Mesenchymal stem cell (in vitro differentiated cells and primary cell): ENCODE results near the gene DLX4.
A peak's percentile ranks its signal among the peaks of the same experiment; 100 is the strongest.

Experiments used
- DNase-seq: peaks from one replicate; pipeline ENCODE4 v3.0.0-alpha.2; 2013
- H2AFZ ChIP-seq: one replicate; pipeline ENCODE4 v1.6.1; 2013; ENCODE audit warnings: low read depth, mild to moderate bottlenecking, control low read depth, inconsistent platforms, low read length, moderate library complexity
- H2AK5ac ChIP-seq: 2 replicates; pipeline ENCODE4 v1.6.1; 2013; ENCODE audit warnings: low read length, moderate library complexity, mild to moderate bottlenecking, inconsistent platforms; ENCODE audit not compliant: severe bottlenecking
- H2BK120ac ChIP-seq: one replicate; pipeline ENCODE4 v1.6.1; 2013; ENCODE audit warnings: low read depth, mild to moderate bottlenecking, inconsistent platforms, low read length, moderate library complexity
- H2BK12ac ChIP-seq, 2 experiments: one replicate each; pipeline ENCODE4 v1.6.1; 2013; ENCODE audit warnings: inconsistent platforms in 2 of 2, low read length in 2 of 2, mild to moderate bottlenecking in 2 of 2, moderate library complexity in 2 of 2, control low read depth in 1 of 2
- H2BK15ac ChIP-seq: one replicate; pipeline ENCODE4 v1.6.1; 2013; ENCODE audit warnings: mild to moderate bottlenecking, low read depth, inconsistent platforms; ENCODE audit not compliant: poor library complexity, severe bottlenecking
- H2BK5ac ChIP-seq: 2 replicates; pipeline ENCODE4 v1.6.1; 2013; ENCODE audit warnings: low read depth, mild to moderate bottlenecking, low read length, control low read depth, inconsistent platforms; ENCODE audit not compliant: poor library complexity, severe bottlenecking
- H3K14ac ChIP-seq, 2 experiments: one replicate each; pipeline ENCODE4 v1.6.1; 2013; ENCODE audit warnings: inconsistent platforms in 2 of 2, low read length in 2 of 2, control low read depth in 1 of 2, mild to moderate bottlenecking in 1 of 2, moderate library complexity in 1 of 2
- H3K18ac ChIP-seq, 2 experiments: one replicate each; pipeline ENCODE4 v1.6.1; 2013; ENCODE audit warnings: inconsistent platforms in 2 of 2, low read length in 2 of 2, control low read depth in 1 of 2, low read depth in 1 of 2, mild to moderate bottlenecking in 1 of 2
- H3K23ac ChIP-seq, 2 experiments: one replicate each; pipeline ENCODE4 v1.6.1; 2013; ENCODE audit warnings: inconsistent platforms in 2 of 2, low read length in 2 of 2, mild to moderate bottlenecking in 2 of 2, moderate library complexity in 2 of 2, control low read depth in 1 of 2
- H3K27ac ChIP-seq: 2 replicates; pipeline ENCODE4 v1.5.1; 2013; ENCODE audit warnings: mild to moderate bottlenecking, moderate library complexity, low read length, control low read depth, inconsistent platforms; ENCODE audit not compliant: poor library complexity, severe bottlenecking
- H3K27me3 ChIP-seq, 2 experiments: 2 replicates each; pipeline versions ENCODE4 v1.6.1 to v1.7.0; 2013; ENCODE audit warnings: low read length in 2 of 2, mild to moderate bottlenecking in 2 of 2, moderate library complexity in 2 of 2, control low read depth in 1 of 2, inconsistent platforms in 1 of 2; ENCODE audit not compliant: control insufficient read depth in 1 of 2, insufficient read depth in 1 of 2
- H3K36me3 ChIP-seq, 2 experiments: 2 replicates each; pipeline versions ENCODE4 v1.6.1 to v1.7.0; 2013; ENCODE audit warnings: low read length in 2 of 2, control low read depth in 1 of 2, inconsistent platforms in 1 of 2, low read depth in 1 of 2, mild to moderate bottlenecking in 1 of 2; ENCODE audit not compliant: insufficient read depth in 2 of 2, control insufficient read depth in 1 of 2
- H3K4ac ChIP-seq, 2 experiments: one replicate each; pipeline ENCODE4 v1.6.1; 2013; ENCODE audit warnings: inconsistent platforms in 2 of 2, low read length in 2 of 2, mild to moderate bottlenecking in 2 of 2, moderate library complexity in 2 of 2, control low read depth in 1 of 2, low read depth in 1 of 2
- H3K4me1 ChIP-seq: 2 replicates; pipeline ENCODE4 v1.6.1; 2013; ENCODE audit warnings: low read depth, low read length, control low read depth; ENCODE audit not compliant: control insufficient read depth, insufficient read depth
- H3K4me2 ChIP-seq: 2 replicates; pipeline ENCODE4 v1.6.1; 2013; ENCODE audit warnings: low read length, mild to moderate bottlenecking, inconsistent platforms; ENCODE audit not compliant: poor library complexity, severe bottlenecking
- H3K4me3 ChIP-seq, 2 experiments: 2 replicates each; pipeline versions ENCODE4 v1.5.1 to v1.7.0; 2013; ENCODE audit warnings: low read length in 2 of 2, mild to moderate bottlenecking in 2 of 2, control low read depth in 1 of 2, low read depth in 1 of 2; ENCODE audit not compliant: insufficient read depth in 1 of 2
- H3K79me1 ChIP-seq: replicated peaks from 2 replicates; pipeline ENCODE4 v1.6.1; 2013; ENCODE audit warnings: mild to moderate bottlenecking, control low read depth, low read length, inconsistent platforms; ENCODE audit not compliant: poor library complexity, severe bottlenecking
- H3K9ac ChIP-seq: 2 replicates; pipeline ENCODE4 v1.7.0; 2013; ENCODE audit warnings: mild to moderate bottlenecking, low read length, moderate library complexity
- H3K9me3 ChIP-seq: 2 replicates; pipeline ENCODE4 v1.7.0; 2013; ENCODE audit warnings: mild to moderate bottlenecking, low read length; ENCODE audit not compliant: control insufficient read depth
- H4K8ac ChIP-seq: one replicate; pipeline ENCODE4 v1.6.1; 2013; ENCODE audit warnings: inconsistent platforms, mild to moderate bottlenecking, low read length, moderate library complexity
- H4K91ac ChIP-seq: one replicate; pipeline ENCODE4 v1.6.1; 2013; ENCODE audit warnings: mild to moderate bottlenecking, low read length, inconsistent platforms
- WGBS: methylation state at CpG from one replicate; pipeline ENCODE4 v1.1.7; 2013; ENCODE audit warnings: mixed read lengths; 5-methylcytosine and 5-hydroxymethylcytosine counted together

DLX4 gene

DNA sequence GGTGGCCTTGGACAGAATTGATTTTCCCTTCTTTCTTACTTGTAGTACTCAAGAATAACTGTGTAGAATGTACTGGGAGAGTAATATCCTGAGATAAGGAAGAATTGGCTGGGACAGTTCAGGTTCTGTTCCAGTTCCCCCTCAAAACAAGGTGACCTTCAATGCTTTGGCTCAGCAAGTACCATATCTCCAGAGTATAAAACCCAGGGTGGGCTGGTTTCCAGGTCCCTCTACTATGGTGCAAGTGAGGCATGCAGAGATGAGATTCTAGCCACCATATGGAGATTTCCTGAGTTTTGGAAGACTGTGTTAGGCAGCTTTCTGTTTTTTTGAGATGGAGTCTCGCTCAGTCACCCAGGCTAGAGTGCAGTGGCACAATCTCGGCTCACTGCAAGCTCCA is 44.1 kb downstream of the DLX4 start:
- H3K4me1 ChIP-seq: no peaks in the 10 kb centered on the region
- no peak overlapping the region for H3K9ac ChIP-seq
- H3K4ac ChIP-seq: no peak overlapping the region
- no peak overlapping the region for H3K4me2 ChIP-seq
- H3K14ac ChIP-seq: no peak overlapping the region
- no peak for DNase-seq
- no peaks in the 10 kb centered on the region for H3K36me3 ChIP-seq
- H3K9me3 ChIP-seq: peaks cover 41% of the 10 kb centered on the region
- no peak overlapping the region for H2AK5ac ChIP-seq
- no peak overlapping the region for H2AFZ ChIP-seq
- H2BK5ac ChIP-seq: no peak overlapping the region
- H2BK15ac ChIP-seq: no peak overlapping the region
- 80% methylated on average over 1 of the region's 2 CpGs for WGBS
- H3K27ac ChIP-seq: no peak overlapping the region
- no peak overlapping the region for H4K8ac ChIP-seq
- no peak overlapping the region for H2BK120ac ChIP-seq
- no peak overlapping the region for H4K91ac ChIP-seq
- no peak overlapping the region for H3K18ac ChIP-seq
- H3K23ac ChIP-seq: no peak overlapping the region
- H3K4me3 ChIP-seq: no peak overlapping the region
- peaks cover 4 to 12% of the 10 kb centered on the region in 2 experiments for H3K27me3 ChIP-seq
- H2BK12ac ChIP-seq: no peak overlapping the region
- no peaks in the 10 kb centered on the region for H3K79me1 ChIP-seq

DNA sequence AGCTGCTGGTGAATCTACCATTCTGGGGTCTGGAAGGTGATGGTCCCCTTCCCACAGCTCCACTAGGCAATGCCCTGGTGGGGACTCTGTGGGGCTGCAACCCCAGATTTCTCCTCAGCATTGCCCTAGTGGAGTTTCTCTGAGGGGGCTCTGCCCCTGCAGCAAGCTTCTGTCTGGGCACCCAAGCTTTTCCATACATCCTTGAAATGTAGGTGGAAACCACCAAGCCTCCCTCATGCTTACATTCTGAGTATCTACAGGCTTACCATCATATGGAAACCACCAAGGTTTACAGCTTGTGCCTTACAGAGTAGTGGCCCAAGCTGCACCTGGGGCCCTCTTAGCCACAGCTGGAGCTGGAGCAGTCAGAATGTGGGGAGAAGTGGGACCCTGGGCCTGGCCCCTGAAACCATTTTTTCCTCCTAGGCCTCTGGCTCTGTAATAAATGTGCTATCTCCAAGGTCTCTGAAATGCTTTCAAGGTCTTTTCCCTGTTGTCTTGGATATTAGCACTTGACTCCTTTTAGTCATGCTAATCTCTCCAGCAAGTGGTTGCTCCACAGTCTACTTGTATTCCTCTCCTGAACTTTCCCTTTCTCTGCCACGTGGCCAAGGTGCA is 45.6 kb downstream of the DLX4 start:
- H3K4me3 ChIP-seq: no peak overlapping the region
- no peak overlapping the region for H3K9ac ChIP-seq
- H4K8ac ChIP-seq: no peak overlapping the region
- H2BK12ac ChIP-seq: no peak overlapping the region
- 16% methylated on average over 1 of the region's 1 CpG for WGBS
- no peaks in the 10 kb centered on the region for H3K79me1 ChIP-seq
- no peak overlapping the region for H3K4me2 ChIP-seq
- peaks cover 0 to 7% of the 10 kb centered on the region in 2 experiments for H3K27me3 ChIP-seq
- H3K23ac ChIP-seq: no peak overlapping the region
- no peak overlapping the region for H3K27ac ChIP-seq
- no peak overlapping the region for H2BK5ac ChIP-seq
- H3K18ac ChIP-seq: no peak overlapping the region
- peaks cover 27% of the 10 kb centered on the region for H3K9me3 ChIP-seq
- no peak overlapping the region for H4K91ac ChIP-seq
- no peak overlapping the region for H2AK5ac ChIP-seq
- H3K4ac ChIP-seq: no peak overlapping the region
- no peak overlapping the region for H3K14ac ChIP-seq
- H3K36me3 ChIP-seq: no peaks in the 10 kb centered on the region
- H2BK15ac ChIP-seq: no peak overlapping the region
- no peak overlapping the region for H2BK120ac ChIP-seq
- H3K4me1 ChIP-seq: peaks cover 3% of the 10 kb centered on the region
- DNase-seq: no peak
- H2AFZ ChIP-seq: no peak overlapping the region

DNA sequence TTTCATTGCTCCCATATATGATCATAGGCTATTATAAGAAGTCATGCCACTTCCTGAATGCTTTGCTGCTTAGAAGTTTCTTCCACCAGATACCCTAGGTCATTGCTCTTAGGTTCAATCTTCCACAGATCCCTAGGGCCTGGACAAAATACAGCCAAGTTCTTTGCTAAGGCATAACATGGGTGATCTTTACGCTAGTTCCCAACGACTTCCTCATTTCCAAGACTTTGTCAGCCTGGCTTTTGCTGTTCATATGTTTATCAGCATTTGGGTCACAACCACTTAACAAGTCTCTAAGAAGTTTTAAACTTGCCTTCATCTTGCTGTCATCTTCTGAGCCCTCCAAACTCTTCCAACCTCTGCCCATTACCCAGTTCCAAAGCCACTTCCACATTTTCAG is 46.2 kb downstream of the DLX4 start:
- Histone ChIP-seq H3K23ac (no peak overlapping the region), H2BK5ac (no peak overlapping the region), H4K91ac (no peak overlapping the region), H3K4ac (no peak overlapping the region), H2BK15ac (no peak overlapping the region), H3K14ac (no peak overlapping the region), H3K4me2 (no peak overlapping the region), H3K36me3 (no peaks in the 10 kb centered on the region), H2BK12ac (no peak overlapping the region), H2AFZ (no peak overlapping the region), H3K18ac (no peak overlapping the region), H3K27me3 (peaks cover 0 to 7% of the 10 kb centered on the region in 2 experiments), H3K27ac (no peak overlapping the region), H2AK5ac (no peak overlapping the region), H4K8ac (no peak overlapping the region), H3K9ac (no peak overlapping the region), H3K4me3 (no peak overlapping the region), H3K9me3 (peaks cover 23% of the 10 kb centered on the region), H3K79me1 (no peaks in the 10 kb centered on the region), H3K4me1 (peaks cover 3% of the 10 kb centered on the region), H2BK120ac (no peak overlapping the region)
- DNase-seq: no peak
- 84% methylated on average over 2 of the region's 2 CpGs for WGBS

DNA sequence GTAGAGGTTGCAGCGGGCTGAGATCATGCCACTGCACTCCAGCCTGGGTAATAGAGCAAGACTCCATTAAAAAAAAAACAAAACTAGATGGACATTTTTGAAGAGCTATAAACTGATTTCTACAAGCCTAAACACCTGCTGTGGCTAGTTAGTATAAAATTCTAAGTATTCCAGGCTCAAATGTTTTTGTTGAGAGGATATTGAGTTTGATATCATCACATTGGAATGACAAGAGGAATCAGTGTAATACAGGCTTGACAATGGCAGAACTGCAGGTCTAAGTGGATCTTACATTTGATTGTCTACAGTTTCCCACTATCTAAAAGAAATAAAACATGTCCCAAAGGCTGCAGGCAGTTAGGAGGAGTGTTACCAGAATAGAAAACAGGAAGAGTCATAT is 49.9 kb downstream of the DLX4 start:
- no peak overlapping the region for H3K14ac ChIP-seq
- H3K18ac ChIP-seq: no peak overlapping the region
- no peak overlapping the region for H4K8ac ChIP-seq
- no peak overlapping the region for H3K4ac ChIP-seq
- peaks cover 6% of the 10 kb centered on the region for H3K9me3 ChIP-seq
- no peak overlapping the region for H2BK12ac ChIP-seq
- H3K79me1 ChIP-seq: no peaks in the 10 kb centered on the region
- H3K9ac ChIP-seq: no peak overlapping the region
- H4K91ac ChIP-seq: no peak overlapping the region
- H2BK120ac ChIP-seq: no peak overlapping the region
- H2AK5ac ChIP-seq: no peak overlapping the region
- peaks cover 6% of the 10 kb centered on the region for H3K4me1 ChIP-seq
- H3K27me3 ChIP-seq: peaks cover 0 to 12% of the 10 kb centered on the region in 2 experiments
- no peaks in the 10 kb centered on the region for H3K36me3 ChIP-seq
- H2BK15ac ChIP-seq: no peak overlapping the region
- no CpG with 5 or more reads among the region's 1 CpG for WGBS
- no peak overlapping the region for H3K4me2 ChIP-seq
- H3K27ac ChIP-seq: peak overlapping the region; percentile 0
- H3K23ac ChIP-seq: no peak overlapping the region
- no peak overlapping the region for H3K4me3 ChIP-seq
- no peak overlapping the region for H2AFZ ChIP-seq
- DNase-seq: no peak
- no peak overlapping the region for H2BK5ac ChIP-seq
